H9 (cell line): ENCODE results near the gene FRK. TPM values are rescaled to one million over a fixed set of nuclear protein-coding genes. Genes with fewer than 3 reads are reported as not detected.

ENCODE experiments used
- DNase-seq: peaks from one replicate; pipeline ENCODE4 v3.0.0-alpha.2; 2017
- H2AFZ ChIP-seq: one replicate; pipeline ENCODE4 v1.6.1; 2013; ENCODE audit warnings: mild to moderate bottlenecking, low read length, control low read depth, moderate library complexity
- H2AK5ac ChIP-seq: 2 replicates; pipeline ENCODE4 v1.6.1; 2013; ENCODE audit warnings: low read length, control low read depth, mixed read lengths; ENCODE audit not compliant: insufficient read length
- H2BK120ac ChIP-seq: one replicate; pipeline ENCODE4 v1.6.1; 2013; ENCODE audit warnings: low read depth, mild to moderate bottlenecking, low read length, control low read depth, inconsistent platforms; ENCODE audit not compliant: poor library complexity, severe bottlenecking
- H2BK12ac ChIP-seq: 2 replicates; pipeline ENCODE4 v1.6.1; 2013; ENCODE audit warnings: low read length, control low read depth, mixed read lengths, low read depth; ENCODE audit not compliant: insufficient read length
- H2BK15ac ChIP-seq: 2 replicates; pipeline ENCODE4 v1.6.1; 2013; ENCODE audit warnings: low read depth, low read length, control low read depth
- H2BK20ac ChIP-seq: one replicate; pipeline ENCODE4 v1.6.1; 2013; ENCODE audit warnings: low read depth, mild to moderate bottlenecking, low read length, control low read depth, inconsistent platforms; ENCODE audit not compliant: poor library complexity, severe bottlenecking
- H2BK5ac ChIP-seq: 2 replicates; pipeline ENCODE4 v1.6.1; 2013; ENCODE audit warnings: low read length, control low read depth, mixed read lengths; ENCODE audit not compliant: insufficient read length
- H3K14ac ChIP-seq: 2 replicates; pipeline ENCODE4 v1.6.1; 2013; ENCODE audit warnings: low read length, control low read depth; ENCODE audit not compliant: insufficient read depth
- H3K18ac ChIP-seq: 2 replicates; pipeline ENCODE4 v1.6.1; 2013; ENCODE audit warnings: low read depth, mild to moderate bottlenecking, mixed read lengths, low read length, control low read depth; ENCODE audit not compliant: insufficient read length
- H3K23ac ChIP-seq: 2 replicates; pipeline ENCODE4 v1.6.1; 2013; ENCODE audit warnings: low read length, control low read depth, mixed read lengths, low read depth; ENCODE audit not compliant: insufficient read length
- H3K23me2 ChIP-seq: 2 replicates; pipeline ENCODE4 v1.6.1; 2013; ENCODE audit warnings: low read depth, mild to moderate bottlenecking, mixed read lengths, low read length, control low read depth; ENCODE audit not compliant: insufficient read length, poor library complexity, severe bottlenecking
- H3K27ac ChIP-seq: 2 replicates; pipeline ENCODE4 v1.5.1; 2013; ENCODE audit warnings: low read length, control low read depth, mixed read lengths, low read depth; ENCODE audit not compliant: insufficient read length
- H3K27me3 ChIP-seq: 2 replicates; pipeline ENCODE4 v1.6.1; 2013; ENCODE audit warnings: low read length, control low read depth, inconsistent platforms; ENCODE audit not compliant: insufficient read depth
- H3K4ac ChIP-seq: 2 replicates; pipeline ENCODE4 v1.6.1; 2013; ENCODE audit warnings: low read depth, mild to moderate bottlenecking, control low read depth, inconsistent platforms, low read length, moderate library complexity
- H3K4me1 ChIP-seq: 2 replicates; pipeline ENCODE4 v1.6.1; 2013; ENCODE audit warnings: low read length, control low read depth, inconsistent platforms; ENCODE audit not compliant: insufficient read depth
- H3K4me2 ChIP-seq: 2 replicates; pipeline ENCODE4 v1.6.1; 2013; ENCODE audit warnings: low read length, control low read depth, mixed read lengths; ENCODE audit not compliant: insufficient read length, insufficient read depth
- H3K56ac ChIP-seq: 2 replicates; pipeline ENCODE4 v1.6.1; 2013; ENCODE audit warnings: low read depth, mild to moderate bottlenecking, mixed read lengths, low read length, control low read depth; ENCODE audit not compliant: insufficient read length
- H3K79me1 ChIP-seq: 2 replicates; pipeline ENCODE4 v1.6.1; 2013; ENCODE audit warnings: low read depth, mild to moderate bottlenecking, moderate library complexity, low read length, control low read depth, inconsistent platforms; ENCODE audit not compliant: insufficient read depth, poor library complexity, severe bottlenecking
- H3K79me2 ChIP-seq: 2 replicates; pipeline ENCODE4 v1.6.1; 2013; ENCODE audit warnings: low read length, control low read depth, inconsistent platforms; ENCODE audit not compliant: insufficient read depth
- H3K9ac ChIP-seq: 2 replicates; pipeline ENCODE4 v1.6.1; 2013; ENCODE audit warnings: low read length, control low read depth, mixed read lengths; ENCODE audit not compliant: insufficient read length; ENCODE audit errors: extremely low read depth
- H3K9me3 ChIP-seq: one replicate; pipeline ENCODE4 v1.6.1; 2013; ENCODE audit warnings: low read depth, low read length, inconsistent platforms; ENCODE audit not compliant: control insufficient read depth
- H3T11ph ChIP-seq: one replicate; pipeline ENCODE4 v1.6.1; 2013; ENCODE audit warnings: mild to moderate bottlenecking, low read length, control low read depth, inconsistent platforms
- H4K20me1 ChIP-seq: one replicate; pipeline ENCODE4 v1.6.1; 2013; ENCODE audit not compliant: control insufficient read depth, insufficient read length, insufficient read depth
- H4K5ac ChIP-seq: 2 replicates; pipeline ENCODE4 v1.6.1; 2013; ENCODE audit warnings: low read depth, mild to moderate bottlenecking, mixed read lengths, low read length, control low read depth; ENCODE audit not compliant: insufficient read length
- H4K8ac ChIP-seq: replicated peaks from 2 replicates; pipeline ENCODE4 v1.6.1; 2013; ENCODE audit warnings: low read length, control low read depth, mixed read lengths, low read depth; ENCODE audit not compliant: insufficient read length
- H4K91ac ChIP-seq: 2 replicates; pipeline ENCODE4 v1.6.1; 2013; ENCODE audit warnings: low read depth, mild to moderate bottlenecking, moderate library complexity, mixed read lengths, low read length, control low read depth; ENCODE audit not compliant: insufficient read length
- H3K27ac Mint-ChIP-seq, 3 experiments: 2 replicates in 2 of 3; 3 replicates in 1 of 3; pipeline ENCODE4 v1.8.0; 2020 to 2021; ENCODE audit warnings: mixed read lengths in 3 of 3, mild to moderate bottlenecking in 1 of 3, moderate library complexity in 1 of 3
- H3K27me3 Mint-ChIP-seq: 2 replicates; pipeline ENCODE4 v1.8.0; 2021; ENCODE audit warnings: low read depth, mild to moderate bottlenecking, moderate library complexity, mixed read lengths
- H3K36me3 Mint-ChIP-seq, 3 experiments: 2 replicates in 2 of 3; 3 replicates in 1 of 3; pipeline ENCODE4 v1.8.0; 2020 to 2021; ENCODE audit warnings: low read depth in 3 of 3, mixed read lengths in 3 of 3; ENCODE audit not compliant: insufficient read depth in 1 of 3
- H3K4me1 Mint-ChIP-seq, 2 experiments: 2 replicates each; pipeline ENCODE4 v1.8.0; 2020; ENCODE audit warnings: mixed read lengths in 2 of 2
- H3K4me3 Mint-ChIP-seq, 2 experiments: 2 replicates in 1 of 2; 3 replicates in 1 of 2; pipeline ENCODE4 v1.8.0; 2020 to 2021; ENCODE audit warnings: mild to moderate bottlenecking in 2 of 2, mixed read lengths in 2 of 2, moderate library complexity in 1 of 2
- H3K9me3 Mint-ChIP-seq, 2 experiments: 2 replicates in 1 of 2; 3 replicates in 1 of 2; pipeline ENCODE4 v1.8.0; 2020; ENCODE audit warnings: mild to moderate bottlenecking in 2 of 2, mixed read lengths in 2 of 2, moderate library complexity in 1 of 2
- CTCF ChIP-seq: fragments of 200-600 bp; sonication (generic); conservative IDR thresholded peaks from 3 replicates; pipeline ENCODE4 v1.8.0; 2021; ENCODE audit warnings: antibody characterized with exemption, mild to moderate bottlenecking
- WGBS: extraction: QIAGEN DNeasy Blood & Tissue Kit; methylation state at CpG from one replicate; pipeline ENCODE4 v1.1.7; 2013; ENCODE audit warnings: missing lambda C conversion rate, low lambda C conversion rate, mixed read lengths; ENCODE audit not compliant: insufficient read length; ENCODE audit errors: extremely low coverage; 5-methylcytosine and 5-hydroxymethylcytosine counted together
- total RNA-seq: library from RNA; stranded (reverse); gene quantifications from 2 replicates; pipeline ENCODE4 v1.2.1, GENCODE V29; 2021

Gene FRK
- total RNA-seq, 1 experiment from 2014 or later, result 0.15 TPM

- Histone ChIP-seq H2AFZ (no peak overlapping the region), H3K4me2 (no peak overlapping the region), H2BK12ac (no peak overlapping the region)
Observed at GRCh38 chr6:116106146-116106545, 45.5 kb upstream of the FRK start.

More at GRCh38 chr6:116106146-116106545, 45.5 kb upstream of the FRK start:
- peak overlapping the region; percentile 93 to 98 (median 95); a peak in 5 of 7 replicates for H3K27ac Mint-ChIP-seq
- H3K4me1 ChIP-seq, result peaks cover 10% of the 10 kb centered on the region
- no peak overlapping the region for H2BK120ac ChIP-seq
- H3K23me2 ChIP-seq, result no peaks in the 10 kb centered on the region
- H3K4me3 Mint-ChIP-seq, result 0 out of 5 replicates have a peak overlapping the region, but pooled peaks of 1 of the 2 experiments have one; percentile 22
- no peaks in the 10 kb centered on the region for H3K27me3 Mint-ChIP-seq
- no peak overlapping the region for H4K8ac ChIP-seq
- no peak overlapping the region for H2BK20ac ChIP-seq
- DNase-seq, result no peak
- no peaks in the 10 kb centered on the region for H3K79me1 ChIP-seq
- H3K9ac ChIP-seq, result no peak overlapping the region
- H3K56ac ChIP-seq, result no peak overlapping the region
- H3K9me3 Mint-ChIP-seq, result no peaks in the 10 kb centered on the region; a peak in 1 of 5 replicates
- H2AK5ac ChIP-seq, result no peak overlapping the region
- no peak overlapping the region for H3K14ac ChIP-seq
- no peak for TF ChIP-seq CTCF
- H3K27me3 ChIP-seq, result no peaks in the 10 kb centered on the region
- no peak overlapping the region for H2BK5ac ChIP-seq
- H3K4me1 Mint-ChIP-seq, result peaks cover 76 to 77% of the 10 kb centered on the region in 2 experiments
- no peaks in the 10 kb centered on the region for H4K20me1 ChIP-seq
- WGBS, result no CpG with 5 or more reads among the region's 1 CpG
- H4K5ac ChIP-seq, result no peak overlapping the region
- H3K27ac ChIP-seq, result no peak overlapping the region
- H3K9me3 ChIP-seq, result no peaks in the 10 kb centered on the region
- H3K23ac ChIP-seq, result no peak overlapping the region
- no peak overlapping the region for H4K91ac ChIP-seq
- no peak overlapping the region for H3K18ac ChIP-seq
- H3T11ph ChIP-seq, result no peak overlapping the region
- H2BK15ac ChIP-seq, result no peak overlapping the region
- H3K79me2 ChIP-seq, result peaks cover 4% of the 10 kb centered on the region; the same call in 1 of the 2 replicates
- H3K36me3 Mint-ChIP-seq, result peaks cover 13 to 47% (median 25%) of the 10 kb centered on the region in 3 experiments; a peak in 6 of 7 replicates
- no peak overlapping the region for H3K4ac ChIP-seq
